ENCODE data around the gene DNHD1. TPM values are rescaled to one million over a fixed set of nuclear protein-coding genes. Genes with fewer than 3 reads are reported as not detected.
A peak's percentile ranks its signal among the peaks of the same experiment; 100 is the strongest.

DNHD1 gene
- total and polyA plus RNA-seq, 2 of the 13 experiments (the other 11 are each of a cell fraction or from before 2014, with no cell fraction given) = 2.7 to 9.3 TPM

GRCh38 chr11:6619004-6619745, 122.1 kb downstream of the DNHD1 start, which contains the start of gene TPP1 (continued):
- TF ChIP-seq PRDM10 (CRISPR knock-in tag; IDR thresholded peaks at IDR 0.05; ENCODE audit: low read depth) (peak; percentile 58), SAP130 (CRISPR knock-in tag; IDR thresholded peaks at IDR 0.05; ENCODE audit: low read depth) (peak; percentile 97), IKZF4 (CRISPR knock-in tag; IDR thresholded peaks at IDR 0.05; ENCODE audit: borderline replicate concordance, low read depth, not compliant biosample characterization) (peak; percentile 60), RNF2 (conservative IDR thresholded peaks at IDR 0.05; ENCODE audit: low read depth) (0 out of 2 replicates have a peak, but pooled peaks have one; percentile 29), GATAD2A (CRISPR knock-in tag; IDR thresholded peaks at IDR 0.05) (peak; percentile 68), CTCF (CRISPR knock-in tag; IDR thresholded peaks at IDR 0.05) (peak; percentile 18; the same call in 1 of the 2 replicates), SP5 (CRISPR knock-in tag; IDR thresholded peaks at IDR 0.05; ENCODE audit: borderline replicate concordance, low read depth) (0 out of 2 replicates have a peak, but pooled peaks have one; percentile 32), ZNF598 (CRISPR knock-in tag; IDR thresholded peaks at IDR 0.05; ENCODE audit: borderline replicate concordance) (0 out of 2 replicates have a peak, but pooled peaks have one; percentile 28), KLF11 (CRISPR knock-in tag; IDR thresholded peaks at IDR 0.05) (0 out of 2 replicates have a peak, but pooled peaks have one; percentile 34), RFXAP (CRISPR knock-in tag; IDR thresholded peaks at IDR 0.05; ENCODE audit: borderline replicate concordance) (peak; percentile 100), AHR (CRISPR knock-in tag; IDR thresholded peaks at IDR 0.05) (peak; percentile 65; the same call in 1 of the 2 replicates)
- TF ChIP-seq, protein P1, sequence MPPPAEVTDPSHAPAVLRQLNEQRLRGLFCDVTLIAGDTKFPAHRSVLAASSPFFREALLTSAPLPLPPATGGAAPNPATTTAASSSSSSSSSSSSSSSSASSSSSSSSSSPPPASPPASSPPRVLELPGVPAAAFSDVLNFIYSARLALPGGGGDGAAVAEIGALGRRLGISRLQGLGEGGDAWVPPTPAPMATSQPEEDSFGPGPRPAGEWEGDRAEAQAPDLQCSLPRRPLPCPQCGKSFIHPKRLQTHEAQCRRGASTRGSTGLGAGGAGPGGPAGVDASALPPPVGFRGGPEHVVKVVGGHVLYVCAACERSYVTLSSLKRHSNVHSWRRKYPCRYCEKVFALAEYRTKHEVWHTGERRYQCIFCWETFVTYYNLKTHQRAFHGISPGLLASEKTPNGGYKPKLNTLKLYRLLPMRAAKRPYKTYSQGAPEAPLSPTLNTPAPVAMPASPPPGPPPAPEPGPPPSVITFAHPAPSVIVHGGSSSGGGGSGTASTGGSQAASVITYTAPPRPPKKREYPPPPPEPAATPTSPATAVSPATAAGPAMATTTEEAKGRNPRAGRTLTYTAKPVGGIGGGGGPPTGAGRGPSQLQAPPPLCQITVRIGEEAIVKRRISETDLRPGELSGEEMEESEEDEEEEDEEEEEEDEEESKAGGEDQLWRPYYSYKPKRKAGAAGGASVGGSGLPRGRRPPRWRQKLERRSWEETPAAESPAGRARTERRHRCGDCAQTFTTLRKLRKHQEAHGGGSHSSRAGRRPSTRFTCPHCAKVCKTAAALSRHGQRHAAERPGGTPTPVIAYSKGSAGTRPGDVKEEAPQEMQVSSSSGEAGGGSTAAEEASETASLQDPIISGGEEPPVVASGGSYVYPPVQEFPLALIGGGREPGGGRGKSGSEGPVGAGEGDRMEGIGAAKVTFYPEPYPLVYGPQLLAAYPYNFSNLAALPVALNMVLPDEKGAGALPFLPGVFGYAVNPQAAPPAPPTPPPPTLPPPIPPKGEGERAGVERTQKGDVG (CRISPR knock-in tag; IDR thresholded peaks at IDR 0.05; ENCODE audit: borderline replicate concordance) = no peak
- TF ChIP-seq, protein P2, sequence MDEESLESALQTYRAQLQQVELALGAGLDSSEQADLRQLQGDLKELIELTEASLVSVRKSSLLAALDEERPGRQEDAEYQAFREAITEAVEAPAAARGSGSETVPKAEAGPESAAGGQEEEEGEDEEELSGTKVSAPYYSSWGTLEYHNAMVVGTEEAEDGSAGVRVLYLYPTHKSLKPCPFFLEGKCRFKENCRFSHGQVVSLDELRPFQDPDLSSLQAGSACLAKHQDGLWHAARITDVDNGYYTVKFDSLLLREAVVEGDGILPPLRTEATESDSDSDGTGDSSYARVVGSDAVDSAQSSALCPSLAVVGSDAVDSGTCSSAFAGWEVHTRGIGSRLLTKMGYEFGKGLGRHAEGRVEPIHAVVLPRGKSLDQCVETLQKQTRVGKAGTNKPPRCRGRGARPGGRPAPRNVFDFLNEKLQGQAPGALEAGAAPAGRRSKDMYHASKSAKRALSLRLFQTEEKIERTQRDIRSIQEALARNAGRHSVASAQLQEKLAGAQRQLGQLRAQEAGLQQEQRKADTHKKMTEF (CRISPR knock-in tag; IDR thresholded peaks at IDR 0.05) = 0 out of 2 replicates have a peak, but pooled peaks have one; percentile 67
- TF ChIP-seq, protein P3, sequence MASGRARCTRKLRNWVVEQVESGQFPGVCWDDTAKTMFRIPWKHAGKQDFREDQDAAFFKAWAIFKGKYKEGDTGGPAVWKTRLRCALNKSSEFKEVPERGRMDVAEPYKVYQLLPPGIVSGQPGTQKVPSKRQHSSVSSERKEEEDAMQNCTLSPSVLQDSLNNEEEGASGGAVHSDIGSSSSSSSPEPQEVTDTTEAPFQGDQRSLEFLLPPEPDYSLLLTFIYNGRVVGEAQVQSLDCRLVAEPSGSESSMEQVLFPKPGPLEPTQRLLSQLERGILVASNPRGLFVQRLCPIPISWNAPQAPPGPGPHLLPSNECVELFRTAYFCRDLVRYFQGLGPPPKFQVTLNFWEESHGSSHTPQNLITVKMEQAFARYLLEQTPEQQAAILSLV (CRISPR knock-in tag; IDR thresholded peaks at IDR 0.05; ENCODE audit: borderline replicate concordance) = no peak
- TF ChIP-seq, protein P4, sequence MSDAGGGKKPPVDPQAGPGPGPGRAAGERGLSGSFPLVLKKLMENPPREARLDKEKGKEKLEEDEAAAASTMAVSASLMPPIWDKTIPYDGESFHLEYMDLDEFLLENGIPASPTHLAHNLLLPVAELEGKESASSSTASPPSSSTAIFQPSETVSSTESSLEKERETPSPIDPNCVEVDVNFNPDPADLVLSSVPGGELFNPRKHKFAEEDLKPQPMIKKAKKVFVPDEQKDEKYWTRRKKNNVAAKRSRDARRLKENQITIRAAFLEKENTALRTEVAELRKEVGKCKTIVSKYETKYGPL (CRISPR knock-in tag; IDR thresholded peaks at IDR 0.05) = no peak

All from HepG2 (cell line).